ENCODE measurements around the gene MED28. TPM values are rescaled to one million over a fixed set of nuclear protein-coding genes. Genes with fewer than 3 reads are reported as not detected.

Gene MED28
- polyA plus RNA-seq, 1 donor = 74.2 TPM

- no peak for DNase-seq
These were observed 50.9 kb downstream of the MED28 start for GRCh38 chr4:17665346-17665745.

GRCh38 chr4:17665852-17666251, 51.4 kb downstream of the MED28 start:
- DNase-seq = no peak

- DNase-seq = no peak
These were observed 52.8 kb downstream of the MED28 start for GRCh38 chr4:17667253-17667652.

GRCh38 chr4:17667653-17668201, 53.3 kb downstream of the MED28 start:
- DNase-seq = no peak

GRCh38 chr4:17670423-17670822, 56.0 kb downstream of the MED28 start:
- DNase-seq = no peak

GRCh38 chr4:17680559-17681280, 66.3 kb downstream of the MED28 start:
- no peak for DNase-seq

GRCh38 chr4:17681281-17682221, 67.1 kb downstream of the MED28 start:
- DNase-seq = no peak

GRCh38 chr4:17682222-17682566, 67.8 kb downstream of the MED28 start:
- DNase-seq = no peak

Other genes with a start within 250 kb of the MED28 start
- 62.9 TPM for gene QDPR, start 102.6 kb upstream of the MED28 start, polyA plus RNA-seq (ENCODE audit: insufficient read length)
- gene CLRN2, start 99.5 kb upstream of the MED28 start, polyA plus RNA-seq (ENCODE audit: insufficient read length) = 0.23 TPM
- gene LAP3, start 37.4 kb upstream of the MED28 start, polyA plus RNA-seq (ENCODE audit: insufficient read length) = 81.1 TPM
- gene FAM184B, start 167.0 kb downstream of the MED28 start, polyA plus RNA-seq (ENCODE audit: insufficient read length) = 0.85 TPM
- 81.0 TPM for gene DCAF16, start 196.1 kb downstream of the MED28 start, polyA plus RNA-seq (ENCODE audit: insufficient read length)
- gene NCAPG, start 196.3 kb downstream of the MED28 start, polyA plus RNA-seq (ENCODE audit: insufficient read length) = 48.2 TPM

Data from left kidney (tissue), 2 donors.